KBM-7 (cell line): ENCODE data around the gene FXYD2.

Experiments
- DNase-seq: peaks from one replicate; pipeline ENCODE4 v3.0.0-alpha.2; 2015
- in situ Hi-C: fragments of 300-500 bp; cut with MboI; formaldehyde crosslinking; loops from 2 replicates; pipeline ENCODE4 v1.14.3; 2020; ENCODE audit warnings: low sequenced_read_pairs, low pct_unique_long_range_greater_than_20kb, mixed read lengths

The FXYD2 gene

GRCh38 chr11:117790279-117790678 is 34.3 kb downstream of the FXYD2 start:
- DNase-seq = no peak
- in situ Hi-C loops = no loop called here

- in situ Hi-C loops = no loop called here
- no peak for DNase-seq
These were observed 35.3 kb downstream of the FXYD2 start for GRCh38 chr11:117789241-117789640.

GRCh38 chr11:117786135-117786870 is 38.2 kb downstream of the FXYD2 start:
- no peak for DNase-seq
- in situ Hi-C loops = no loop called here

GRCh38 chr11:117782101-117782500 is 42.4 kb downstream of the FXYD2 start:
- no peak for DNase-seq
- in situ Hi-C loops = no loop called here

GRCh38 chr11:117781627-117782026 is 42.9 kb downstream of the FXYD2 start:
- no peak for DNase-seq
- in situ Hi-C loops = no loop called here

- in situ Hi-C loops = no loop called here
- no peak for DNase-seq
These were observed 44.1 kb downstream of the FXYD2 start for GRCh38 chr11:117780456-117780855.

GRCh38 chr11:117774553-117774952 is 50.0 kb downstream of the FXYD2 start:
- in situ Hi-C loops = no loop called here
- DNase-seq = no peak

- in situ Hi-C loops = no loop called here
- DNase-seq = no peak
These were observed 52.2 kb downstream of the FXYD2 start for GRCh38 chr11:117772360-117772759.

GRCh38 chr11:117771841-117772240 is 52.7 kb downstream of the FXYD2 start:
- in situ Hi-C loops = no loop called here
- DNase-seq = no peak

GRCh38 chr11:117771197-117771596 is 53.3 kb downstream of the FXYD2 start:
- no peak for DNase-seq
- in situ Hi-C loops = no loop called here

GRCh38 chr11:117770061-117770460 is 54.5 kb downstream of the FXYD2 start:
- in situ Hi-C loops = no loop called here
- DNase-seq = no peak
